Mammary epithelial cell (primary cell): Measurements from ENCODE around the gene APOBEC3H.

Experiments
- EZH2 ChIP-seq: IDR thresholded peaks from 2 replicates; pipeline ENCODE4 v1.6.1; 2012; ENCODE audit warnings: low read length, inconsistent platforms, borderline replicate concordance
- TF ChIP-seq, protein P1 (sequence below), 2 donors: IDR thresholded peaks in 1 of 2; conservative IDR thresholded peaks in 1 of 2; 2 replicates each; pipeline ENCODE4 v1.5.1; 2011 to 2012; ENCODE audit warnings: inconsistent platforms in 2 of 2, low read length in 2 of 2, mild to moderate bottlenecking in 2 of 2, control low read depth in 1 of 2, low read depth in 1 of 2; ENCODE audit not compliant: insufficient read depth in 1 of 2; ENCODE audit errors: extremely low read depth in 1 of 2

DNA sequence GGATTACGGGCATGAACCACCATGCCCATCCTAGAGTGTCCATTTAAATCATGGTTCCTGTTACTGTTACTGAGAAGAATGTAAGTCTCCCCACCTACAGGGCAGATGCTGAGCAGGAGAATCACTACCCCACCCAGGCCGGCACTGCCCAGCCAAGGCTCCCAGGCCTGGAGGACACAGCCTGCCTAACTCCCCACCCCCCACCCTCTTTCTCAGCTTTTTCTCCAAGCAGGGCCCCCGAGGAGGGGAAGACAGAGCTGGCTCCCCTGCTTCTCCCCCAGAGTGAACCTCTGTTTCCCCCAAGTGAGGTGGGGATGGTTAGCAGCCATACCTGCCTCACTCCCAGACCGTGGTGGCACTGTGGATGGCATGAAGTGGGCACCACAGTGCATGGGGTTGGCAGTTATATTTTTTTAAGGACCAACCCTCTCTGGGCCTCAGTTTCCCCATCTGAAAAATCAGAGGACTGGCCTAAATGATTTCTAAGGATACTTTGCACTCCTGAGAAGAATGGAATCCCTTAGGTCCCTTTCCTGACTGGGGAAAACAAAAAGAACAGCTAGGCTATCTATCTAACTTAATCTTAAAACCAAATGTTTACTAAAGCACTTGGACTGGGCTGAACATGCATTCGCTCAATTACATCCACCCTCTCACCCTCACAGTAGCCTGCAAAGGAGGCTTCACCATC, 50.4 kb downstream of the APOBEC3H start:
- TF ChIP-seq, protein P1, sequence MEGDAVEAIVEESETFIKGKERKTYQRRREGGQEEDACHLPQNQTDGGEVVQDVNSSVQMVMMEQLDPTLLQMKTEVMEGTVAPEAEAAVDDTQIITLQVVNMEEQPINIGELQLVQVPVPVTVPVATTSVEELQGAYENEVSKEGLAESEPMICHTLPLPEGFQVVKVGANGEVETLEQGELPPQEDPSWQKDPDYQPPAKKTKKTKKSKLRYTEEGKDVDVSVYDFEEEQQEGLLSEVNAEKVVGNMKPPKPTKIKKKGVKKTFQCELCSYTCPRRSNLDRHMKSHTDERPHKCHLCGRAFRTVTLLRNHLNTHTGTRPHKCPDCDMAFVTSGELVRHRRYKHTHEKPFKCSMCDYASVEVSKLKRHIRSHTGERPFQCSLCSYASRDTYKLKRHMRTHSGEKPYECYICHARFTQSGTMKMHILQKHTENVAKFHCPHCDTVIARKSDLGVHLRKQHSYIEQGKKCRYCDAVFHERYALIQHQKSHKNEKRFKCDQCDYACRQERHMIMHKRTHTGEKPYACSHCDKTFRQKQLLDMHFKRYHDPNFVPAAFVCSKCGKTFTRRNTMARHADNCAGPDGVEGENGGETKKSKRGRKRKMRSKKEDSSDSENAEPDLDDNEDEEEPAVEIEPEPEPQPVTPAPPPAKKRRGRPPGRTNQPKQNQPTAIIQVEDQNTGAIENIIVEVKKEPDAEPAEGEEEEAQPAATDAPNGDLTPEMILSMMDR (conservative IDR thresholded peaks at IDR 0.05 in 1 of 2, IDR thresholded peaks at IDR 0.05 in 1 of 2; ENCODE audit: extremely low read depth in 1 of 2, insufficient read depth in 1 of 2, low read depth in 1 of 2, low read length in 2 of 2) = no peak
- no peak for TF ChIP-seq EZH2
